HG03103 (cell line): ENCODE results near the gene PPOX.
A peak's percentile ranks its signal among the peaks of the same experiment; 100 is the strongest.

Experiments used
- ATAC-seq: cut with Tn5 transposase; IDR thresholded peaks from one replicate; pipeline ENCODE4 v1.9.1; 2021; ENCODE audit warnings: low read depth; ENCODE audit not compliant: unreplicated experiment

PPOX gene

DNA sequence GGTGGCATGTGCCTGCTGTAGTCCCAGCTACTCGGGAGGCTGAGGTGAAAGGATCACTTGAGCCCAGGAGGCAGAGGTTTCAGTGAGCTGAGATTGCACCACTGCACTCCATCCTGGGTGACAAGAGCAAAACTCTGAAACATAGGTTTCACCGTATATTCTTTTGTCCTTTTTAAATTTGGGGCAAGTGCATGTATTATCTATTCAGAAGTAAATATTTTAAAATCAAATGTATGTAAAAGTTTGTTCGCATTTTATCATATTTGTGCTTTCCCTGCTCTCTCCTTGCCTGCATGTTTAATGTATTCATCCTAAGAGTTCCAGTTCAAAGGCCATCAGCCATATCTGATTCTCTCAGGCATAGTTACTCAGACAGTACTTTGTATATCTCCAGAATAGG is 20.4 kb upstream of the PPOX start:
- ATAC-seq, result no peak

GRCh38 chr1:161153176-161153575 is 13.1 kb upstream of the PPOX start:
- ATAC-seq, result no peak

DNA sequence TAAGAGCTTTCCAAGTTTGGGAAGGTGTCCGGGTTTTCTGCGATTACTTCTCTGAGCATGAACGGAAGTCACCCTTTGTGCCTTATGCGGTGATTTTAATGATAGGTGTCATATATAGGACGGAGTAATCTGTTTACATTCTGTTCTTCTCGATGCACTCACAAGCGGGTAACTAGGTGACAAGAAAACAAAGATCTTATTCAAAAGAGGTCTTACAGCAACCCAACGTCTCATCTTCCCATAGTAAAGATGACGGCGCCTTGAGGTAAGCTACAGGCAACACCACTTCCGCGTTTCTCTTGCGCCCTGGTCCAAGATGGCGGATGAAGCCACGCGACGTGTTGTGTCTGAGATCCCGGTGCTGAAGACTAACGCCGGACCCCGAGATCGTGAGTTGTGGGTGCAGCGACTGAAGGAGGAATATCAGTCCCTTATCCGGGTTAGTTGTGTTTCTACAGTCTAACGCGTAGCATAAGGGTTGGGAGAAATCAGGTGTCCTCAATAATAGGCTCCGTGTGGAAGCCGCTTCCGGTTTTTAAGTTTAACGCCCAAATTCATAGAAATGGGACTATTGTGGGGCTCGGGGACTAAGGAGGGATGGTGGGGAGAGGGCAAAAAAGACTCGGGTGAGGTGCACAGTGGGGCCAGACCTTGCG is 12.4 kb upstream of the PPOX start, which contains the start of gene UFC1:
UFC1 (plus strand) TSS at position 297 of the 656 bp plus-strand sequence; CDS start at position 317, 20 bp downstream.
- peak; percentile 75 for ATAC-seq

DNA sequence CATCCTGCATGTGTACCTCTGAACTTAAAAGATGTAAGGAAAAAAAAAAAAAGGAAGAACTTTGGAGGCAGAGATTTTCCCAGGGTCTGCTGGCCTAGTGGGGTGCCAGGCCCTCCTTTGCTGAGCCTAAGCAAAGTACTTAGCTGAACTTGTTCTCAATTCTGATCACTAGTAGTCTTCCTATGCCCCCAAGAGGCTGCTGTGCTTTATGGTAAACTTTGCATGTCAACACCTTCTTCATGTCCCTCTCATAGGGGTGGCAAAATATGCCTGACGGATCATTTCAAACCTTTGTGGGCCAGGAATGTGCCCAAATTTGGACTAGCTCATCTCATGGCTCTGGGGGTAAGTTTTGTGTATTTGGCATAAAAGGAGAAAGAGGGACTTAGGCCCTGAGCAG is 8.4 kb upstream of the PPOX start:
- no peak for ATAC-seq

DNA sequence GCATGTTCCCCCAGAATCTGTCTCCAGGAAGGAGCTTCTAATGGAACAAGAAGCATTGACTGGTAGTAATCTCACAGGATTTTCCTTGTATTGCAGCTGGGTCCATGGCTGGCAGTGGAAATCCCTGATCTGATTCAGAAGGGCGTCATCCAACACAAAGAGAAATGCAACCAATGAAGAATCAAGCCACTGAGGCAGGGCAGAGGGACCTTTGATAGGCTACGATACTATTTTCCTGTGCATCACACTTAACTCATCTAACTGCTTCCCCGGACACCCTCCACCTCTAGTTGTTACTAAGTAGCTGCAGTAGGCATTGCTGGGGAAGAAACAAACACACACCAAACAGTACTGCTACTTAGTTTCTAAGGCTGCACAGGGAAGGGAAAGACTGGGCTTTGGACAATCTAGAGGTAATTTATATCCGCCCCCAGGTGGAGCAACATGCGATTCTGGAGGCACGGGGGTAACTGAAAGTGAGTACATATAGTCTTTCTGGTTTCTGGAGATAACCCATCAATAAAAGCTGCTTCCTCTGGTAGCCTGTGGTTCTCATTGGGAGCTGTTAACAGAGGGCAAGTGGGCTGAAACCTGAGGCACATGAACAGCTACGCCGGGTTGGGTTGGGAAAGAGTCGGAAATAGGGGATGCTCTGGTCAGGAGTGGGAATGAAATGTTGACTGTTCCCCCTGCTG is 7.8 kb upstream of the PPOX start:
- ATAC-seq, result no peak

- no peak for ATAC-seq
These were observed 6.9 kb upstream of the PPOX start, which contains the start of gene USP21 for GRCh38 chr1:161159087-161159912. USP21 (plus strand) TSS chr1:161159500; CDS start chr1:161160641, 1,141 bp downstream.

DNA sequence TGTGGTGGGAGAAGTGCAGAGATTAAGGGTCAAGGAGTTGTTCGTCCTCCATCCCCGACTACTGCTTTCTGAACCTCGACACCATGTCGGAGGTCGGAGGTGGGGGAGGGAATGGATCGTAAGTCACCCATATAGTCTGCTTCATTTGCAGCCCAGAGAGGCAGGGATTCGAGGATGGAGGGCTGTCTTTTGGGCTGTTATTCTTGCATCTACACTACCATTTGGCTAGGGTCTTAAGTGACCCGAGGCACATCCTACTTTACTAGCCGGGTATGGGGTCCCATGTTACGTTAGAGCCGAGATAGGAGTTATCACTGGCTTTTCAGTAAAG is 6.3 kb upstream of the PPOX start:
- ATAC-seq, result no peak

DNA sequence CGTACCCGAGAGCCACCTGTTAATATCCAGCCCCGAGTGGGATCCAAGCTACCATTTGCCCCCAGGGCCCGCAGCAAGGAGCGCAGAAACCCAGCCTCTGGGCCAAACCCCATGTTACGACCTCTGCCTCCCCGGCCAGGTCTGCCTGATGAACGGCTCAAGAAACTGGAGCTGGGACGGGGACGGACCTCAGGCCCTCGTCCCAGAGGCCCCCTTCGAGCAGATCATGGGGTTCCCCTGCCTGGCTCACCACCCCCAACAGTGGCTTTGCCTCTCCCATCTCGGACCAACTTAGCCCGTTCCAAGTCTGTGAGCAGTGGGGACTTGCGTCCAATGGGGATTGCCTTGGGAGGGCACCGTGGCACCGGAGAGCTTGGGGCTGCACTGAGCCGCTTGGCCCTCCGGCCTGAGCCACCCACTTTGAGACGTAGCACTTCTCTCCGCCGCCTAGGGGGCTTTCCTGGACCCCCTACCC is 5.5 kb upstream of the PPOX start:
- ATAC-seq, result no peak

DNA sequence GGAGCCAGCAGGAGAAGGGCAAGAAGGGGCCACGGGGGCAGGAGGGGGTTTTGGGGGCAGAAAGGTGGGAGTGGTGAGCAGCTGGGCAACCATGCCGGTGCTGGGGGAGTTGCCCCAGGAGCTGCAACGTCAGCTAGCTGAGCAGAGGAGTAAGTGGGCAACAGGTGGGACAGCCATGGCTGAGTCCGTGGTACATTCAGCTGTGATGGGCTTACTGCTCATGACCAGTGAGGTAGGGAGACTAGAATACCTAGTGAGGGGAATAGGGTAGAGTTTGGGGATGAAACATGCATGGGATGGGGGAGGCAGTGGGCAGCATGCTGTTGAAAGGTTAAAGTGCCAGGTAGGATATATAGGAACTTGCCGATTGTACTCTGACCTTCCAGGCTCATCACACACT is 4.6 kb upstream of the PPOX start:
- no peak for ATAC-seq

DNA sequence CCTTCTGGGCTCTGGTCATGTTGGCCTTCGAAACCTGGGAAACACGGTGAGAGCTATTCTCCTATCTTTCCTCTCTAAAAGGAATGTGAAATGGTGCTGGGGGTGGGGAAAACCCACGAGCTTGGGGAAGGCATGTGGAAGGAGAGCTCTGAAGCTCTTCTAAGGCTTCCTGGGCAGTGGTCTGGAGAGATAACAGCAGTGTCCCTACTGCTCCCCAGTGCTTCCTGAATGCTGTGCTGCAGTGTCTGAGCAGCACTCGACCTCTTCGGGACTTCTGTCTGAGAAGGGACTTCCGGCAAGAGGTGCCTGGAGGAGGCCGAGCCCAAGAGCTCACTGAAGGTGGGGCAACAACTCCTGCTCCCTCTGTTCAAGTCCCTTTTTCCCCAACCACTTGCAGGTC is 4.2 kb upstream of the PPOX start:
- ATAC-seq, result no peak

DNA sequence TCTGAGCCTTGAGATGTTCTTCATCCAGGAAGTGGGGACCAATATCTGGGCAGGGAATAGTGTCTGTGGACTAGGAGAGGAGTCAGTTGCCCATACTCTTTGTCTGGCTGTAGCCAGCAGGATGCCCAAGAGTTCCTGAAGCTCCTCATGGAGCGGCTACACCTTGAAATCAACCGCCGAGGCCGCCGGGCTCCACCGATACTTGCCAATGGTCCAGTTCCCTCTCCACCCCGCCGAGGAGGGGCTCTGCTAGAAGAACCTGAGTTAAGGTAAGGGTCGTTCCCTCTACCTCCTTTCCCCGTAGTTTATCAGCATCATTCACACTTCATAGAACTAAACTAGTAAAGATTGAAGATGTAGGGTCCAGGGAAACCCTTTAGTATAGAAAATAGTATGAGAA is 3.4 kb upstream of the PPOX start:
- no peak for ATAC-seq

- no peak for ATAC-seq
These were observed 2.4 kb upstream of the PPOX start for GRCh38 chr1:161163793-161164192.

- ATAC-seq, result no peak
These were observed 1.2 kb upstream of the PPOX start for GRCh38 chr1:161164901-161165610.

DNA sequence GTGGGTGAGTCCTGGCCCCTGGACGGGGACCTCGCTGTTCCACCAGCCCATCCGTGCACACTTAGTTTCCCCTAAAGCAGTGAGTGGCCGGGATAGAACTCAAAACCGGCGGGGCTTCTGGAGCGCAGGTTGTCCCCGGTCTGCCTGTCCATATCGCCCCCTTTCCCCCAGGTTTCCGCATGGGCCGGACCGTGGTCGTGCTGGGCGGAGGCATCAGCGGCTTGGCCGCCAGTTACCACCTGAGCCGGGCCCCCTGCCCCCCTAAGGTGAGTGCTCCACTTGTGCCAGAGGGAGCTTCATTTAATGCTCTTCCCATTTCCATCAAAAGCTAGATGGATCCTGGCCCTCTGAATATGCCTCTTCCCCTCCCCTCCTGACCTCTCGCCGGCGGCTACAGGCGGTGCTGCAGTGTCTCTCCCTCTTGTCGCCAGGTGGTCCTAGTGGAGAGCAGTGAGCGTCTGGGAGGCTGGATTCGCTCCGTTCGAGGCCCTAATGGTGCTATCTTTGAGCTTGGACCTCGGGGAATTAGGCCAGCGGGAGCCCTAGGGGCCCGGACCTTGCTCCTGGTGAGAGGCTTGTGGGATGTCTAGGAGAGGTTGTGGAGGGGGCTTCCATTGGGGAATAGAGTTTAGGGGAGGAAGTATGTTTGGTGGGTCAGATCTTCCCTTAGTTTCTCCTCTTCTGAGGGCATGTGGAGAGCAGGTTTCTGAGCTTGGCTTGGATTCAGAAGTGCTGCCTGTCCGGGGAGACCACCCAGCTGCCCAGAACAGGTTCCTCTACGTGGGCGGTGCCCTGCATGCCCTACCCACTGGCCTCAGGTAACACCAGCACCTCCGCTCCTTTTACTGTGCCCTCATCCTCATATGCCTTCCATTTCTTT is 683 bp downstream of the PPOX start:
- no peak for ATAC-seq

DNA sequence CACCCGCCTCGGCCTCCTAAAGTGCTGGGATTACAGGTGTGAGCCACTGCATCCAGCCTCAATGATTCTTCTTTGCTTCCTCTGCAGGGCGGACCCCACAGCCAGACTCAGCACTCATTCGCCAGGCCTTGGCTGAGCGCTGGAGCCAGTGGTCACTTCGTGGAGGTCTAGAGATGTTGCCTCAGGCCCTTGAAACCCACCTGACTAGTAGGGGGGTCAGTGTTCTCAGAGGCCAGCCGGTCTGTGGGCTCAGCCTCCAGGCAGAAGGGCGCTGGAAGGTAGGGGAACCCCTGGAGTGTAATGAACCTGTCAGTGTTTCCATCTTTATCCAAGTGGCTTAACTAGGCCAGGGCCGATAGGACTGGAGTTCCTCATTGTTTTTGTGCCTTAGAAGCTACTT is 2.7 kb downstream of the PPOX start:
- no peak for ATAC-seq

DNA sequence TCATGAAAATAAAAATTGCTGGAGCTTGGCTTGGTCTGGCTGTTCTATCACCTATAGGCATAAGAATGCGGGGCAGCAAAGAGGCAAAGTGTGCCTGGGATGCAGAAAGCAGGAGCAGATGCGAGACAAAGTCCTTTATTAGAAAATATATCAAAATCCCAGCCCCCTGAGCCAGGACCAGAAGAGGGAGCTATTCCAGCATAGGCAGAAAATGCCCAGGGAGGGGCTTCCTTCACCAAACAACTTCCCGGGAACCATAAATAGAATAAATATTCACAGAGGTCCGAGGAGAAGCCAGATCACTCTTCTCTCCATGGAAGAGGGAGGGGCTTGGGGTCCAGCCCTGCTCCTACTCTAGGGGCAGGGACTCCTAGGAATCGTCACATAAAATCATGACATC is 5.0 kb downstream of the PPOX start:
- no peak for ATAC-seq

GRCh38 chr1:161171696-161172095 is 5.5 kb downstream of the PPOX start:
- ATAC-seq, result no peak

DNA sequence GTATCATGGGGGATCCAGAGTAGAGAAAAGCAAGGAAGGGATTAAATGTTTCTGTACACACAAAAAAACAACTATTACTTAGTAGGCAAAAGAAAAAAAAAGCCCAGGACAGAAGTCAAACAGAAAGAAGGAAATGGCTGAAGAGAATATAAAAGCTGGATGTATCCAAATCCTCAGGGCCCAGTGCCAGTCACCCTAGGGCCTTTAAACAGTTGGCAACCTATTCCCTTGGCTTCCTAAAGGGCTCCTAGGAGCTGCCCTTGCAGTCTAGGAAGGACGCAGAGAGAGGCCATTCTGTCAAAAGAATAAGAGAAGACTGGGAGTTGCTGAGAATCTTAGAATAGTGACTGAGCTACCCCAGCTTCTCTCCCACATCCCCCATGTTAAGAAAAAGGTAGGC is 6.1 kb downstream of the PPOX start:
- no peak for ATAC-seq

DNA sequence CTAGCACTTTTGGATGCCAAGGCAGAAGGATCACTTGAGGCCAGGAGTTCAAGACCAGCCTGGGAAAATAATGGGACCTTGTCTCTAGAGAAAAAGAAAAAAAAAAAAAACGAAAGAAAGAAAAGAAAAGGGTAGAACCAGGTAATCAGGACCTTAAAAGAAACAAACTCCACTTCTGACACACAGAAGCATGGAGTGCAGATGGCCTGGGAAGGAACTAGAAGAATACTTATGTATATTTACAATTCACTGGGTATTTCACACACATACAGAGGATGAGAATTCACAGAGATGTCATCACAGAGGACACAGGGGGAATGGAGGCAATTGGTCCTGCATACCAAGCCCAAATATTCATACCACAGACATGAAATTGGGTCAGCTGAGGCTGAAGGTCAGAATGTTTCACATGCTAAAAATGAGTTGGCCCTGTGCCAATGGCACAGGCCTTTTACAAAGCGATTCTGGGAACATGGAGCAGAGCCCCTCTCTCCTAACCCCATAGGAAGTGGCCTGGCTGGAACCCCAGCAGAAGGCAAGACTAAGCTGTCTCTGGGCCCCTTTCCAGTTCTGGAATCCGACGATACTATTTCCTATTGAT is 6.7 kb downstream of the PPOX start:
- ATAC-seq, result no peak
